ENCODE results near the gene BCR. TPM values are rescaled to one million over a fixed set of nuclear protein-coding genes. Genes with fewer than 3 reads are reported as not detected.
A peak's percentile ranks its signal among the peaks of the same experiment; 100 is the strongest.

Gene BCR
- total RNA-seq, 1 donor from 2014 or later, result 92.6 TPM

- TF ChIP-seq CTCF (IDR thresholded peaks at IDR 0.05; ENCODE audit: unreplicated experiment), result no peak
- H3K9me3 Mint-ChIP-seq (ENCODE audit: unreplicated experiment), result no peaks in the 10 kb centered on the region
- peaks cover 6% of the 10 kb centered on the region for H3K4me1 Mint-ChIP-seq (ENCODE audit: unreplicated experiment)
- H3K4me3 Mint-ChIP-seq (ENCODE audit: unreplicated experiment), result no peak overlapping the region
- peaks cover 7% of the 10 kb centered on the region for H3K27me3 Mint-ChIP-seq (ENCODE audit: unreplicated experiment)
- H3K36me3 Mint-ChIP-seq (ENCODE audit: low read depth, unreplicated experiment), result peaks cover 19% of the 10 kb centered on the region
- H3K27ac Mint-ChIP-seq (ENCODE audit: unreplicated experiment), result peak overlapping the region; percentile 24
- peak; percentile 37 for DNase-seq (ENCODE audit: low spot score)
Observed at GRCh38 chr22:23262518-23263332, 82.4 kb downstream of the BCR start.

GRCh38 chr22:23263651-23264555 is 83.6 kb downstream of the BCR start:
- peaks cover 19% of the 10 kb centered on the region for H3K36me3 Mint-ChIP-seq (ENCODE audit: low read depth, unreplicated experiment)
- H3K9me3 Mint-ChIP-seq (ENCODE audit: unreplicated experiment), result no peaks in the 10 kb centered on the region
- H3K27me3 Mint-ChIP-seq (ENCODE audit: unreplicated experiment), result peaks cover 7% of the 10 kb centered on the region
- no peak overlapping the region for H3K4me3 Mint-ChIP-seq (ENCODE audit: unreplicated experiment)
- peaks cover 6% of the 10 kb centered on the region for H3K4me1 Mint-ChIP-seq (ENCODE audit: unreplicated experiment)
- DNase-seq (ENCODE audit: low spot score), result no peak
- H3K27ac Mint-ChIP-seq (ENCODE audit: unreplicated experiment), result no peak overlapping the region
- no peak for TF ChIP-seq CTCF (IDR thresholded peaks at IDR 0.05; ENCODE audit: unreplicated experiment)

GRCh38 chr22:23264610-23265367 is 84.5 kb downstream of the BCR start:
- H3K4me1 Mint-ChIP-seq (ENCODE audit: unreplicated experiment), result peaks cover 9% of the 10 kb centered on the region
- H3K27ac Mint-ChIP-seq (ENCODE audit: unreplicated experiment), result no peak overlapping the region
- H3K36me3 Mint-ChIP-seq (ENCODE audit: low read depth, unreplicated experiment), result peaks cover 24% of the 10 kb centered on the region
- no peak overlapping the region for H3K4me3 Mint-ChIP-seq (ENCODE audit: unreplicated experiment)
- no peaks in the 10 kb centered on the region for H3K9me3 Mint-ChIP-seq (ENCODE audit: unreplicated experiment)
- H3K27me3 Mint-ChIP-seq (ENCODE audit: unreplicated experiment), result peaks cover 8% of the 10 kb centered on the region
- TF ChIP-seq CTCF (IDR thresholded peaks at IDR 0.05; ENCODE audit: unreplicated experiment), result no peak
- no peak for DNase-seq (ENCODE audit: low spot score)

- peaks cover 4% of the 10 kb centered on the region for H3K27me3 Mint-ChIP-seq (ENCODE audit: unreplicated experiment)
- no peak for DNase-seq (ENCODE audit: low spot score)
- peaks cover 9% of the 10 kb centered on the region for H3K4me1 Mint-ChIP-seq (ENCODE audit: unreplicated experiment)
- H3K9me3 Mint-ChIP-seq (ENCODE audit: unreplicated experiment), result no peaks in the 10 kb centered on the region
- TF ChIP-seq CTCF (IDR thresholded peaks at IDR 0.05; ENCODE audit: unreplicated experiment), result no peak
- no peak overlapping the region for H3K27ac Mint-ChIP-seq (ENCODE audit: unreplicated experiment)
- peaks cover 28% of the 10 kb centered on the region for H3K36me3 Mint-ChIP-seq (ENCODE audit: low read depth, unreplicated experiment)
- no peak overlapping the region for H3K4me3 Mint-ChIP-seq (ENCODE audit: unreplicated experiment)
Observed at GRCh38 chr22:23265368-23265700, 85.0 kb downstream of the BCR start.

Measured in endothelial cell (in vitro differentiated cells).